Fibroblast of villous mesenchyme (primary cell): ENCODE measurements around the gene CNKSR2. TPM values are rescaled to one million over a fixed set of nuclear protein-coding genes. Genes with fewer than 3 reads are reported as not detected.
A peak's percentile ranks its signal among the peaks of the same experiment; 100 is the strongest.

Experiments
- DNase-seq: peaks from one replicate; pipeline ENCODE4 v3.0.0-alpha.2; 2010; ENCODE audit warnings: low read depth
- H3K4me3 ChIP-seq: 2 replicates; pipeline ENCODE4 v1.5.1; 2011; ENCODE audit warnings: low read depth, mild to moderate bottlenecking, low read length
- total RNA-seq: library from RNA; depleted of rRNA; stranded (reverse); fragments of >200 nt; gene quantifications from 2 replicates; pipeline ENCODE4 v1.2.3, GENCODE V29; 2012
- TF ChIP-seq, protein P1 (sequence below): IDR thresholded peaks from 2 replicates; pipeline ENCODE4 v1.5.1; 2012; ENCODE audit warnings: low read depth, mild to moderate bottlenecking, low read length; ENCODE audit not compliant: insufficient read depth

The CNKSR2 gene
- total RNA-seq, 1 donor, result 4.7 TPM

DNA sequence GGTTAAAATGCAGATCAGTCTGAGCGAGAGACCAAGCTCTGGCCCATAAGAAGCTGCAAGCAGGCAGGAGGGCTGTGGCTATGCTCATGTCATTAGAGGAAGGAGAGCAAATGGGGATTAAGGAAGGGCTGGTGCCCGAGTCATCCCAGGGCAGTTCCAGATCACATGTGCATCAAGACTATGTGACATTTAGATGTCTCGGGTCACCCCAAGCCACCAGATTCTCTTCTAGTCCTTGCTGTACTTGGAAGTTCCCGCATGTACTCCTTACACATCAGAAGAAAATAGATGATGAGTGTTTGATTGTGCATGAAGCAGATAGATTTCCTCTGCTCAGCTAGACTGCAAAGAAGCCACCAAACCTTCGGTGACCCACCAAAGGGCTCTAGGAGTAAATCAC lies 326.1 kb downstream of the CNKSR2 start:
- no peak overlapping the region for H3K4me3 ChIP-seq
- no peak for DNase-seq
- TF ChIP-seq, protein P1, sequence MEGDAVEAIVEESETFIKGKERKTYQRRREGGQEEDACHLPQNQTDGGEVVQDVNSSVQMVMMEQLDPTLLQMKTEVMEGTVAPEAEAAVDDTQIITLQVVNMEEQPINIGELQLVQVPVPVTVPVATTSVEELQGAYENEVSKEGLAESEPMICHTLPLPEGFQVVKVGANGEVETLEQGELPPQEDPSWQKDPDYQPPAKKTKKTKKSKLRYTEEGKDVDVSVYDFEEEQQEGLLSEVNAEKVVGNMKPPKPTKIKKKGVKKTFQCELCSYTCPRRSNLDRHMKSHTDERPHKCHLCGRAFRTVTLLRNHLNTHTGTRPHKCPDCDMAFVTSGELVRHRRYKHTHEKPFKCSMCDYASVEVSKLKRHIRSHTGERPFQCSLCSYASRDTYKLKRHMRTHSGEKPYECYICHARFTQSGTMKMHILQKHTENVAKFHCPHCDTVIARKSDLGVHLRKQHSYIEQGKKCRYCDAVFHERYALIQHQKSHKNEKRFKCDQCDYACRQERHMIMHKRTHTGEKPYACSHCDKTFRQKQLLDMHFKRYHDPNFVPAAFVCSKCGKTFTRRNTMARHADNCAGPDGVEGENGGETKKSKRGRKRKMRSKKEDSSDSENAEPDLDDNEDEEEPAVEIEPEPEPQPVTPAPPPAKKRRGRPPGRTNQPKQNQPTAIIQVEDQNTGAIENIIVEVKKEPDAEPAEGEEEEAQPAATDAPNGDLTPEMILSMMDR, result no peak

DNA sequence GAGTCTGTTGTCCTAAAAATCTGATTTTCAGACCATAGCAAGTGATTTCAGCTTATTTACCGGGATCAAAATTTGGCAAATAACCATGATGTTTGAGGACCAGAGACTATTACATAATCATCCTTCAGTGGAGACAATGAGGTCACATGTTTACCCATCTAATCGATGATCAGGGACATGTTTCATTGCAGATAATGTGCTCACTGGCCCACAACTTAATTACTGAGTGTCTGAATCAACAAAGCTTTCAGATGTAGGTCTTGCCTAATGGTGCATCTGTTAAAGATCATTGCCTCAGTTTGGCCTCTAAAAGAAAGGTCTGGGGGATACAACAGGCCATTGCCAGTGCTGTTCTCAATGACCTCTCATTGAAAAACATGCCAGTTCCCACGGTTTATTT lies 326.7 kb downstream of the CNKSR2 start:
- H3K4me3 ChIP-seq, result no peak overlapping the region
- DNase-seq, result no peak
- TF ChIP-seq, protein P1, result no peak

DNA sequence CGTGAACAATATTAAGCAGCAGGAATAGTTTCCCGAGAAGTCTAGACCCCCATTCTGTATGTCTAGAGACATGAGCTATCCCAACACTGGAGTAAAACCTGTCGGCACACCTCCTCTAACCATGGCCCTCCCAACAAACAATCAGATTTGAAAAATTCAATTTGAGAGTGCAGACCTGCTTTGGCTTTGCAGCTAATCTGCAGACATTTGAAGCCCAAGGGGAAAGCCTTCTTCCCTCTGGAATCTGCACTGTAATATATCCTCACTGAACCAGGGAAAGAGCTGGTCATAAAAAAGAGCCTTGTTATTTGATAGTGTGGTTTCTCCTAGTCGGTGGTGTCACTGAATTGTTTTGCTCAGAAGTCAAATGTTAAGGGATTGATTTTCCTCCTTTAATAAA lies 328.5 kb downstream of the CNKSR2 start:
- DNase-seq, result peak; percentile 34
- TF ChIP-seq, protein P1, result no peak
- no peak overlapping the region for H3K4me3 ChIP-seq
